K562 (cell line): ENCODE measurements around the gene SDR42E2. TPM values are rescaled to one million over a fixed set of nuclear protein-coding genes. Genes with fewer than 3 reads are reported as not detected.

Experiments
- ATAC-seq: fragments of 200-7000 bp; cut with Tn5 transposase; 3 replicates; pipeline ENCODE4 v1.9.1; 2020; ENCODE audit warnings: moderate library complexity
- BruUV-seq: library from RNA; stranded (reverse); fragments of 400-500 nt; replicated peaks from 2 replicates; lab custom pipeline; 2021; lab: Mats Ljungman, UMichigan
- CTCF ChIA-PET: fragments of 300-600 bp; formaldehyde crosslinking; extraction: SDS; loops from one replicate; lab custom pipeline; 2021; ENCODE audit warnings: low intra/inter-chr PET ratio; lab: Yijun Ruan, JAX
- POLR2A ChIA-PET: fragments of 300-600, 350-650 bp; sonication (Branson Sonifier 250); formaldehyde crosslinking; extraction: SDS; loops from one replicate; lab custom pipeline; 2021; ENCODE audit warnings: antibody characterized with exemption, inconsistent platforms; lab: Yijun Ruan, JAX
- DNase-seq, 4 experiments: peaks; one replicate each; pipeline versions ENCODE4 v3.0.0 to v3.0.0-alpha.2; 2011 to 2018; ENCODE audit warnings: low spot score in 3 of 4, mixed read lengths in 3 of 4; ENCODE audit errors: extremely low read depth in 1 of 4
- FAIRE-seq: peaks from 2 replicates; lab custom pipeline; 2011; peaks lifted over from hg19 to GRCh38; lab: Jason Lieb, UNC
- H2AFZ ChIP-seq: 2 replicates; pipeline ENCODE4 v1.6.0; 2011; ENCODE audit warnings: low read depth, low read length, control low read depth, inconsistent platforms
- H3K27ac ChIP-seq: fragments of 200-600 bp; 3 replicates; pipeline ENCODE4 v1.8.0; 2011; ENCODE audit warnings: low read depth, mild to moderate bottlenecking, control low read depth, inconsistent platforms, low read length, moderate library complexity, mixed read lengths; ENCODE audit errors: extremely low read depth
- H3K27me3 ChIP-seq, 2 experiments: fragments of 300-600 bp in 1 of 2; 2 replicates in 1 of 2; 3 replicates in 1 of 2; pipeline versions ENCODE4 v1.6.0 to v1.8.0; 2011; ENCODE audit warnings: inconsistent platforms in 2 of 2, low read length in 2 of 2, mild to moderate bottlenecking in 1 of 2, mixed read lengths in 1 of 2, moderate library complexity in 1 of 2; ENCODE audit not compliant: control insufficient read depth in 2 of 2, insufficient read depth in 2 of 2
- H3K36me3 ChIP-seq: fragments of 300-600 bp; 3 replicates; pipeline ENCODE4 v1.8.0; 2011; ENCODE audit warnings: mild to moderate bottlenecking, low read length, inconsistent platforms; ENCODE audit not compliant: control insufficient read depth, insufficient read depth
- H3K4me1 ChIP-seq, 2 experiments: fragments of 200-600 bp in 1 of 2; replicated peaks in 1 of 2; 2 replicates in 1 of 2; 3 replicates in 1 of 2; pipeline versions ENCODE4 v1.5.1 to v1.8.0; 2011; ENCODE audit warnings: inconsistent platforms in 2 of 2, low read length in 2 of 2, mild to moderate bottlenecking in 1 of 2, mixed read lengths in 1 of 2, moderate library complexity in 1 of 2; ENCODE audit not compliant: control insufficient read depth in 2 of 2, insufficient read depth in 2 of 2
- H3K4me2 ChIP-seq: 2 replicates; pipeline ENCODE4 v1.6.1; 2011; ENCODE audit warnings: low read length, control low read depth, inconsistent platforms, mixed read lengths; ENCODE audit not compliant: insufficient read depth
- H3K4me3 ChIP-seq: fragments of 200-600 bp; sonication (generic), shearing (Covaris generic); 2 replicates; pipeline ENCODE4 v1.5.1; 2016; ENCODE audit warnings: control low read depth, inconsistent platforms
- H3K79me2 ChIP-seq: fragments of 200-600 bp; 3 replicates; pipeline ENCODE4 v1.8.0; 2011; ENCODE audit warnings: low read length, inconsistent platforms; ENCODE audit not compliant: control insufficient read depth, insufficient read depth
- H3K9ac ChIP-seq, 2 experiments: 2 replicates each; pipeline versions ENCODE4 v1.6.0 to v1.6.1; 2011; ENCODE audit warnings: low read depth in 2 of 2, low read length in 2 of 2, control low read depth in 1 of 2, inconsistent platforms in 1 of 2, mild to moderate bottlenecking in 1 of 2, mixed read lengths in 1 of 2; ENCODE audit not compliant: insufficient read depth in 1 of 2
- H3K9me1 ChIP-seq: one replicate; pipeline ENCODE4 v1.6.0; 2011; ENCODE audit warnings: inconsistent platforms, mild to moderate bottlenecking, low read length, moderate library complexity; ENCODE audit not compliant: control insufficient read depth, insufficient read depth
- H3K9me3 ChIP-seq: replicated peaks from 2 replicates; pipeline ENCODE4 v1.5.1; 2011; ENCODE audit warnings: low read depth, low read length, inconsistent platforms; ENCODE audit not compliant: control insufficient read depth, insufficient read depth
- H4K20me1 ChIP-seq: replicated peaks from 2 replicates; pipeline ENCODE4 v1.6.1; 2011; ENCODE audit warnings: low read length, inconsistent platforms, mixed read lengths; ENCODE audit not compliant: control insufficient read depth, insufficient read depth
- SRF ChIP-seq, 2 experiments: fragments of 250-450, 450-650 bp in 1 of 2; sonication (Bioruptor Pico) in 1 of 2; sonication (generic) in 1 of 2; formaldehyde crosslinking; IDR thresholded peaks; 2 replicates each; pipeline versions ENCODE4 v1.5.0 to v1.5.1; 2020 to 2022; ENCODE audit warnings: mild to moderate bottlenecking in 1 of 2, missing genetic modification reagents in 1 of 2
- ZNF584 ChIP-seq: fragments of 200-800 bp; sonication (Bioruptor generic); IDR thresholded peaks from 2 replicates; pipeline ENCODE4 v1.6.1; 2016; ENCODE audit warnings: low read depth, mild to moderate bottlenecking, missing genetic modification characterization, missing compliant biosample characterization
- WGBS: fragments of 100-300 bp; shearing (Covaris generic); methylation state at CpG from one replicate; pipeline ENCODE4 v1.1.6; 2016; ENCODE audit warnings: low coverage, mixed read lengths; ENCODE audit not compliant: insufficient coverage; ENCODE audit errors: missing lambda C conversion rate; 5-methylcytosine and 5-hydroxymethylcytosine counted together
- in situ Hi-C: fragments of 300-500 bp; cut with MboI; formaldehyde crosslinking; loops from 4 replicates; pipeline ENCODE4 v1.15.0; 2018; ENCODE audit warnings: inconsistent platforms, mixed read lengths
- intact Hi-C: fragments of 100-400 bp; cut with micrococcal nuclease; formaldehyde crosslinking; loops from 2 replicates; pipeline ENCODE4 v1.14.2; 2022
- polyA plus RNA-seq, 8 experiments: library from polyadenylated mRNA; depleted of rRNA in 4 of 8; stranded (reverse) in 5 of 8; unstranded in 3 of 8; fragments of >200 nt; fragmentation: Nextera tagmentation in 2 of 8; fragmentation: Illumina TruSeq in 1 of 8; extraction: Ambion mirVana in 2 of 8; extraction: Trizol in 1 of 8; gene quantifications; 2 replicates each; pipeline versions ENCODE4 v1.2.1 to v1.2.3, GENCODE V29; 2011 to 2014; ENCODE audit warnings: inconsistent platforms in 1 of 8, missing spikeins in 1 of 8
- total RNA-seq, 7 experiments: library from RNA; depleted of rRNA in 6 of 7; stranded (reverse); fragments of >200 nt in 6 of 7; fragmentation: Illumina TruSeq in 2 of 7; extraction: Trizol in 2 of 7; gene quantifications; 2 replicates each; pipeline versions ENCODE4 v1.2.1 to v1.2.3, GENCODE V29; 2011 to 2021; ENCODE audit warnings: low replicate concordance in 1 of 7
- TF ChIP-seq, protein P1 (sequence below): sonication (generic); formaldehyde crosslinking; IDR thresholded peaks from 2 replicates; pipeline ENCODE4 v1.8.1; 2023; ENCODE audit warnings: missing genetic modification reagents, mild to moderate bottlenecking, borderline replicate concordance

Gene SDR42E2
- total and polyA plus RNA-seq, 9 of the 15 experiments (the other 6 are each of a cell fraction or from before 2014, with no cell fraction given): 0.03 to 0.07 (median 0.04) TPM; not detected in 4

DNA sequence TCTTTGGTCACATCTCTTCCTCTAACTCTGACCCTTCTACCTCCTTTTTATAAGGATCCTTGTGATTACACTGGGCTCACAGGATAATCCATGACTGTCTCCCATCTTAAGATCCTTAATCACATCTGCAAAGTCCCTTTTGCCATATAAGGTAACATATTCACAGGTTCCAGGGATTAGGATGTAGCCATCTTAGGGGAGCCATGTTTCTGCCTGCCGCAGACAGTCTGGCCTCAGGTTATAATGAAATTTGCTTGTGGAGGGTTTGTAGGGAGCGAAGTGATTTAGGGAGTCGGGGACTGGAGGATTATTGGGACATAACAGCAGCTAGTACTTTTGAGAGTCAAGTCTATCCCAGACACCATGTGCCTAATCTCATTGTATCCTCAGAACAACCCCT is 51.5 kb downstream of the SDR42E2 start:
- no peaks in the 10 kb centered on the region for H3K9me1 ChIP-seq
- intact Hi-C loops: no loop called here
- CTCF ChIA-PET: no interaction called here
- POLR2A ChIA-PET: interaction anchor here (1.1 kb wide), 1 partner anchor 10 kb away, joined by 3 read pairs; no protein-coding TSS in a partner anchor
- H3K9ac ChIP-seq: no peak overlapping the region
- 94% methylated on average over 3 of the region's 3 CpGs for WGBS
- no peak for FAIRE-seq
- peaks cover 7% of the 10 kb centered on the region for H4K20me1 ChIP-seq
- peaks cover 68% of the 10 kb centered on the region for H3K79me2 ChIP-seq
- ATAC-seq: no peak
- peaks cover 5% of the 10 kb centered on the region; the same call in 1 of the 2 replicates for H3K9me3 ChIP-seq
- peaks cover 23 to 32% of the 10 kb centered on the region in 2 experiments for H3K4me1 ChIP-seq
- no peak overlapping the region for H2AFZ ChIP-seq
- no peak overlapping the region for H3K27ac ChIP-seq
- no peak overlapping the region for H3K4me2 ChIP-seq
- no TSS peak for BruUV-seq
- H3K27me3 ChIP-seq: no peaks in the 10 kb centered on the region
- TF ChIP-seq, protein P1, sequence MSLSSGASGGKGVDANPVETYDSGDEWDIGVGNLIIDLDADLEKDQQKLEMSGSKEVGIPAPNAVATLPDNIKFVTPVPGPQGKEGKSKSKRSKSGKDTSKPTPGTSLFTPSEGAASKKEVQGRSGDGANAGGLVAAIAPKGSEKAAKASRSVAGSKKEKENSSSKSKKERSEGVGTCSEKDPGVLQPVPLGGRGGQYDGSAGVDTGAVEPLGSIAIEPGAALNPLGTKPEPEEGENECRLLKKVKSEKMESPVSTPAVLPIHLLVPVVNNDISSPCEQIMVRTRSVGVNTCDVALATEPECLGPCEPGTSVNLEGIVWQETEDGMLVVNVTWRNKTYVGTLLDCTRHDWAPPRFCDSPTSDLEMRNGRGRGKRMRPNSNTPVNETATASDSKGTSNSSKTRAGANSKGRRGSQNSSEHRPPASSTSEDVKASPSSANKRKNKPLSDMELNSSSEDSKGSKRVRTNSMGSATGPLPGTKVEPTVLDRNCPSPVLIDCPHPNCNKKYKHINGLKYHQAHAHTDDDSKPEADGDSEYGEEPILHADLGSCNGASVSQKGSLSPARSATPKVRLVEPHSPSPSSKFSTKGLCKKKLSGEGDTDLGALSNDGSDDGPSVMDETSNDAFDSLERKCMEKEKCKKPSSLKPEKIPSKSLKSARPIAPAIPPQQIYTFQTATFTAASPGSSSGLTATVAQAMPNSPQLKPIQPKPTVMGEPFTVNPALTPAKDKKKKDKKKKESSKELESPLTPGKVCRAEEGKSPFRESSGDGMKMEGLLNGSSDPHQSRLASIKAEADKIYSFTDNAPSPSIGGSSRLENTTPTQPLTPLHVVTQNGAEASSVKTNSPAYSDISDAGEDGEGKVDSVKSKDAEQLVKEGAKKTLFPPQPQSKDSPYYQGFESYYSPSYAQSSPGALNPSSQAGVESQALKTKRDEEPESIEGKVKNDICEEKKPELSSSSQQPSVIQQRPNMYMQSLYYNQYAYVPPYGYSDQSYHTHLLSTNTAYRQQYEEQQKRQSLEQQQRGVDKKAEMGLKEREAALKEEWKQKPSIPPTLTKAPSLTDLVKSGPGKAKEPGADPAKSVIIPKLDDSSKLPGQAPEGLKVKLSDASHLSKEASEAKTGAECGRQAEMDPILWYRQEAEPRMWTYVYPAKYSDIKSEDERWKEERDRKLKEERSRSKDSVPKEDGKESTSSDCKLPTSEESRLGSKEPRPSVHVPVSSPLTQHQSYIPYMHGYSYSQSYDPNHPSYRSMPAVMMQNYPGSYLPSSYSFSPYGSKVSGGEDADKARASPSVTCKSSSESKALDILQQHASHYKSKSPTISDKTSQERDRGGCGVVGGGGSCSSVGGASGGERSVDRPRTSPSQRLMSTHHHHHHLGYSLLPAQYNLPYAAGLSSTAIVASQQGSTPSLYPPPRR: no peak
- TF ChIP-seq SRF (CRISPR knock-in tag; IDR thresholded peaks at IDR 0.05) (peak in 1 of 2 experiments; percentile 77; a peak in 2 of 4 replicates), ZNF584 (CRISPR knock-in tag) (no peak)
- H3K36me3 ChIP-seq: peaks cover 60% of the 10 kb centered on the region
- no peak overlapping the region for H3K4me3 ChIP-seq
- in situ Hi-C loops: no loop called here
- no peak for DNase-seq
